K562 (cell line): ENCODE data around the gene PDIA4. TPM values are rescaled to one million over a fixed set of nuclear protein-coding genes. Genes with fewer than 3 reads are reported as not detected.

Experiments used
- ATAC-seq: fragments of 200-7000 bp; cut with Tn5 transposase; 3 replicates; pipeline ENCODE4 v1.9.1; 2020; ENCODE audit warnings: moderate library complexity
- BruUV-seq: library from RNA; stranded (reverse); fragments of 400-500 nt; replicated peaks from 2 replicates; lab custom pipeline; 2021; lab: Mats Ljungman, UMichigan
- CTCF ChIA-PET: fragments of 300-600 bp; formaldehyde crosslinking; extraction: SDS; loops from one replicate; lab custom pipeline; 2021; ENCODE audit warnings: low intra/inter-chr PET ratio; lab: Yijun Ruan, JAX
- POLR2A ChIA-PET: fragments of 300-600, 350-650 bp; sonication (Branson Sonifier 250); formaldehyde crosslinking; extraction: SDS; loops from one replicate; lab custom pipeline; 2021; ENCODE audit warnings: antibody characterized with exemption, inconsistent platforms; lab: Yijun Ruan, JAX
- DNase-seq, 4 experiments: peaks; one replicate each; pipeline versions ENCODE4 v3.0.0 to v3.0.0-alpha.2; 2011 to 2018; ENCODE audit warnings: low spot score in 3 of 4, mixed read lengths in 3 of 4; ENCODE audit errors: extremely low read depth in 1 of 4
- FAIRE-seq: peaks from 2 replicates; lab custom pipeline; 2011; peaks lifted over from hg19 to GRCh38; lab: Jason Lieb, UNC
- H2AFZ ChIP-seq: 2 replicates; pipeline ENCODE4 v1.6.0; 2011; ENCODE audit warnings: low read depth, low read length, control low read depth, inconsistent platforms
- H3K27ac ChIP-seq: fragments of 200-600 bp; 3 replicates; pipeline ENCODE4 v1.8.0; 2011; ENCODE audit warnings: low read depth, mild to moderate bottlenecking, control low read depth, inconsistent platforms, low read length, moderate library complexity, mixed read lengths; ENCODE audit errors: extremely low read depth
- H3K27me3 ChIP-seq, 2 experiments: fragments of 300-600 bp in 1 of 2; 2 replicates in 1 of 2; 3 replicates in 1 of 2; pipeline versions ENCODE4 v1.6.0 to v1.8.0; 2011; ENCODE audit warnings: inconsistent platforms in 2 of 2, low read length in 2 of 2, mild to moderate bottlenecking in 1 of 2, mixed read lengths in 1 of 2, moderate library complexity in 1 of 2; ENCODE audit not compliant: control insufficient read depth in 2 of 2, insufficient read depth in 2 of 2
- H3K36me3 ChIP-seq: fragments of 300-600 bp; 3 replicates; pipeline ENCODE4 v1.8.0; 2011; ENCODE audit warnings: mild to moderate bottlenecking, low read length, inconsistent platforms; ENCODE audit not compliant: control insufficient read depth, insufficient read depth
- H3K4me1 ChIP-seq, 2 experiments: fragments of 200-600 bp in 1 of 2; replicated peaks in 1 of 2; 2 replicates in 1 of 2; 3 replicates in 1 of 2; pipeline versions ENCODE4 v1.5.1 to v1.8.0; 2011; ENCODE audit warnings: inconsistent platforms in 2 of 2, low read length in 2 of 2, mild to moderate bottlenecking in 1 of 2, mixed read lengths in 1 of 2, moderate library complexity in 1 of 2; ENCODE audit not compliant: control insufficient read depth in 2 of 2, insufficient read depth in 2 of 2
- H3K4me2 ChIP-seq: 2 replicates; pipeline ENCODE4 v1.6.1; 2011; ENCODE audit warnings: low read length, control low read depth, inconsistent platforms, mixed read lengths; ENCODE audit not compliant: insufficient read depth
- H3K4me3 ChIP-seq: fragments of 200-600 bp; sonication (generic), shearing (Covaris generic); 2 replicates; pipeline ENCODE4 v1.5.1; 2016; ENCODE audit warnings: control low read depth, inconsistent platforms
- H3K79me2 ChIP-seq: fragments of 200-600 bp; 3 replicates; pipeline ENCODE4 v1.8.0; 2011; ENCODE audit warnings: low read length, inconsistent platforms; ENCODE audit not compliant: control insufficient read depth, insufficient read depth
- H3K9ac ChIP-seq, 2 experiments: 2 replicates each; pipeline versions ENCODE4 v1.6.0 to v1.6.1; 2011; ENCODE audit warnings: low read depth in 2 of 2, low read length in 2 of 2, control low read depth in 1 of 2, inconsistent platforms in 1 of 2, mild to moderate bottlenecking in 1 of 2, mixed read lengths in 1 of 2; ENCODE audit not compliant: insufficient read depth in 1 of 2
- H3K9me1 ChIP-seq: one replicate; pipeline ENCODE4 v1.6.0; 2011; ENCODE audit warnings: inconsistent platforms, mild to moderate bottlenecking, low read length, moderate library complexity; ENCODE audit not compliant: control insufficient read depth, insufficient read depth
- H3K9me3 ChIP-seq: replicated peaks from 2 replicates; pipeline ENCODE4 v1.5.1; 2011; ENCODE audit warnings: low read depth, low read length, inconsistent platforms; ENCODE audit not compliant: control insufficient read depth, insufficient read depth
- H4K20me1 ChIP-seq: replicated peaks from 2 replicates; pipeline ENCODE4 v1.6.1; 2011; ENCODE audit warnings: low read length, inconsistent platforms, mixed read lengths; ENCODE audit not compliant: control insufficient read depth, insufficient read depth
- MCM3 ChIP-seq: fragments of 450-650 bp; IDR thresholded peaks from 2 replicates; pipeline ENCODE4 v1.6.1; 2016
- MNT ChIP-seq, 2 experiments: fragments of 450-650 bp; conservative IDR thresholded peaks; 2 replicates each; pipeline ENCODE4 v1.6.1; 2017; ENCODE audit warnings: mild to moderate bottlenecking in 2 of 2, moderate library complexity in 2 of 2
- PKNOX1 ChIP-seq: fragments of 450-650 bp; IDR thresholded peaks from 2 replicates; pipeline ENCODE4 v1.6.1; 2016
- whole genome bisulfite sequencing: fragments of 100-300 bp; shearing (Covaris generic); methylation state at CpG from one replicate; pipeline ENCODE4 v1.1.6; 2016; ENCODE audit warnings: low coverage, mixed read lengths; ENCODE audit not compliant: insufficient coverage; ENCODE audit errors: missing lambda C conversion rate; 5-methylcytosine and 5-hydroxymethylcytosine counted together
- in situ Hi-C: fragments of 300-500 bp; cut with MboI; formaldehyde crosslinking; loops from 4 replicates; pipeline ENCODE4 v1.15.0; 2018; ENCODE audit warnings: inconsistent platforms, mixed read lengths
- intact Hi-C: fragments of 100-400 bp; cut with micrococcal nuclease; formaldehyde crosslinking; loops from 2 replicates; pipeline ENCODE4 v1.14.2; 2022
- polyA plus RNA-seq, 8 experiments: library from polyadenylated mRNA; depleted of rRNA in 4 of 8; stranded (reverse) in 5 of 8; unstranded in 3 of 8; fragments of >200 nt; fragmentation: Nextera tagmentation in 2 of 8; fragmentation: Illumina TruSeq in 1 of 8; extraction: Ambion mirVana in 2 of 8; extraction: Trizol in 1 of 8; gene quantifications; 2 replicates each; pipeline versions ENCODE4 v1.2.1 to v1.2.3, GENCODE V29; 2011 to 2014; ENCODE audit warnings: inconsistent platforms in 1 of 8, missing spikeins in 1 of 8
- total RNA-seq, 7 experiments: library from RNA; depleted of rRNA in 6 of 7; stranded (reverse); fragments of >200 nt in 6 of 7; fragmentation: Illumina TruSeq in 2 of 7; extraction: Trizol in 2 of 7; gene quantifications; 2 replicates each; pipeline versions ENCODE4 v1.2.1 to v1.2.3, GENCODE V29; 2011 to 2021; ENCODE audit warnings: low replicate concordance in 1 of 7

PDIA4 gene
- total and polyA plus RNA-seq, 9 of the 15 experiments (the other 6 are each of a cell fraction or from before 2014, with no cell fraction given), result 9.1 to 175 (median 146) TPM

GRCh38 chr7:148972375-148972774, 55.9 kb downstream of the PDIA4 start:
- ChIA-PET CTCF (no interaction called here), POLR2A (interaction anchor here (1.1 to 1.2 kb wide), 2 partner anchors 13 to 116 kb away, joined by 3 read pairs; no protein-coding TSS in a partner anchor)
- intact Hi-C loops, result no loop called here
- Histone ChIP-seq H4K20me1 (no peaks in the 10 kb centered on the region), H3K9me3 (no peaks in the 10 kb centered on the region), H3K9ac (no peak overlapping the region), H2AFZ (no peak overlapping the region), H3K4me3 (no peak overlapping the region), H3K4me2 (no peak overlapping the region), H3K79me2 (no peaks in the 10 kb centered on the region), H3K4me1 (peaks cover 0 to 10% of the 10 kb centered on the region in 2 experiments; a peak in 3 of 5 replicates), H3K9me1 (no peaks in the 10 kb centered on the region), H3K36me3 (no peaks in the 10 kb centered on the region), H3K27me3 (no peaks in the 10 kb centered on the region), H3K27ac (no peak overlapping the region)
- TF ChIP-seq MCM3, result peak; percentile 65; the same call in 1 of the 2 replicates
- peak; percentile 54 for TF ChIP-seq PKNOX1
- TF ChIP-seq MNT (conservative IDR thresholded peaks at IDR 0.05), result no peak
- BruUV-seq, result no TSS peak
- no peak for FAIRE-seq
- DNase-seq, result no peak
- ATAC-seq, result no peak
- 52% methylated on average over 7 of the region's 7 CpGs for WGBS
- in situ Hi-C loops, result loop anchor here (25.0 kb wide), 1 partner anchor 385 kb away; the partner anchor contains the start of gene C7orf33
